ENCODE results near the gene PTPN4.

DNA sequence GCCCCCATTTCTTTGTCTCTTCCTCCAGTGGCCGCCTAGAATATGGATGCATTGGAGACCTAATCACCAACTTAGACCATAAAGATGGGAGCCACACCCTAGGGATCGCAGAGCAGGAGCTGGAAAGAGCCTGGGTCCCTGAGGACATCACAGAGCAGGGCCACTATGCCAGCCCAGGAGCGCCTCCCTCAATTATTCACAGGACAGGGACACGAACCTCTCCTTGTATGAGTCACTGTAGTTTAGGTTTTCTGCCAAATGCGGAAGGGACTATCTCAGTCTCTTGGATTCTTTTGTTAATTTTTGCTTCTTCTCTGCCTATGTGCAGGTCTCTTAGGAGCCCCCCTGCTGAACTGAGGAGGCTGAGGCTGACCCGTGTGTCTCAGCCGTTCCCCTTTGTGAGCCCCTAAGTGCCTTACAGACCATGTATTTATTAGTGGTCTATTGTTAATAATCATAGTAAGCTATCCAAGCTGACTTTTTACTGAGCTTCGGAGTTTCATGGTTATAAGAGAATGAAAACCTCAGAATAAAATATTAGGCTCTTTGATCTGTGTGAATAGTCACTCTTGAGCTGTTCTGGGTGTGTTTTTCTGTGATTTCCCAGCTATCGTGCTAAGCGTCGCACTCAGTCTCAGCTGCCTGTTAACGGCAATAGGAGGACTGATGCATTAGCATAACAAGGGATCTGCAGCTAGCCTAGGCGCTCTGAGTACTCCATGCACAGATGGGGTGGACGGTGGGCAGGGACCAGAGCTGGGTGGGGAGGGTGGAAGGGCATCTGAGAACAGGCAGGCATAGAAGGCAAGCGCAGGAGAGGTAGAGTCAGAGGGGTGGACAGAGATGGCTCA, 12.7 kb upstream of the PTPN4 start:
- TF ChIP-seq CTCF (IDR thresholded peaks at IDR 0.05) (no peak), POLR2A (IDR thresholded peaks at IDR 0.05) (no peak)

All from body of pancreas (tissue), 4 donors.